ENCODE data around the gene PROM1.

The PROM1 gene, protein sequence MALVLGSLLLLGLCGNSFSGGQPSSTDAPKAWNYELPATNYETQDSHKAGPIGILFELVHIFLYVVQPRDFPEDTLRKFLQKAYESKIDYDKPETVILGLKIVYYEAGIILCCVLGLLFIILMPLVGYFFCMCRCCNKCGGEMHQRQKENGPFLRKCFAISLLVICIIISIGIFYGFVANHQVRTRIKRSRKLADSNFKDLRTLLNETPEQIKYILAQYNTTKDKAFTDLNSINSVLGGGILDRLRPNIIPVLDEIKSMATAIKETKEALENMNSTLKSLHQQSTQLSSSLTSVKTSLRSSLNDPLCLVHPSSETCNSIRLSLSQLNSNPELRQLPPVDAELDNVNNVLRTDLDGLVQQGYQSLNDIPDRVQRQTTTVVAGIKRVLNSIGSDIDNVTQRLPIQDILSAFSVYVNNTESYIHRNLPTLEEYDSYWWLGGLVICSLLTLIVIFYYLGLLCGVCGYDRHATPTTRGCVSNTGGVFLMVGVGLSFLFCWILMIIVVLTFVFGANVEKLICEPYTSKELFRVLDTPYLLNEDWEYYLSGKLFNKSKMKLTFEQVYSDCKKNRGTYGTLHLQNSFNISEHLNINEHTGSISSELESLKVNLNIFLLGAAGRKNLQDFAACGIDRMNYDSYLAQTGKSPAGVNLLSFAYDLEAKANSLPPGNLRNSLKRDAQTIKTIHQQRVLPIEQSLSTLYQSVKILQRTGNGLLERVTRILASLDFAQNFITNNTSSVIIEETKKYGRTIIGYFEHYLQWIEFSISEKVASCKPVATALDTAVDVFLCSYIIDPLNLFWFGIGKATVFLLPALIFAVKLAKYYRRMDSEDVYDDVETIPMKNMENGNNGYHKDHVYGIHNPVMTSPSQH

DNA sequence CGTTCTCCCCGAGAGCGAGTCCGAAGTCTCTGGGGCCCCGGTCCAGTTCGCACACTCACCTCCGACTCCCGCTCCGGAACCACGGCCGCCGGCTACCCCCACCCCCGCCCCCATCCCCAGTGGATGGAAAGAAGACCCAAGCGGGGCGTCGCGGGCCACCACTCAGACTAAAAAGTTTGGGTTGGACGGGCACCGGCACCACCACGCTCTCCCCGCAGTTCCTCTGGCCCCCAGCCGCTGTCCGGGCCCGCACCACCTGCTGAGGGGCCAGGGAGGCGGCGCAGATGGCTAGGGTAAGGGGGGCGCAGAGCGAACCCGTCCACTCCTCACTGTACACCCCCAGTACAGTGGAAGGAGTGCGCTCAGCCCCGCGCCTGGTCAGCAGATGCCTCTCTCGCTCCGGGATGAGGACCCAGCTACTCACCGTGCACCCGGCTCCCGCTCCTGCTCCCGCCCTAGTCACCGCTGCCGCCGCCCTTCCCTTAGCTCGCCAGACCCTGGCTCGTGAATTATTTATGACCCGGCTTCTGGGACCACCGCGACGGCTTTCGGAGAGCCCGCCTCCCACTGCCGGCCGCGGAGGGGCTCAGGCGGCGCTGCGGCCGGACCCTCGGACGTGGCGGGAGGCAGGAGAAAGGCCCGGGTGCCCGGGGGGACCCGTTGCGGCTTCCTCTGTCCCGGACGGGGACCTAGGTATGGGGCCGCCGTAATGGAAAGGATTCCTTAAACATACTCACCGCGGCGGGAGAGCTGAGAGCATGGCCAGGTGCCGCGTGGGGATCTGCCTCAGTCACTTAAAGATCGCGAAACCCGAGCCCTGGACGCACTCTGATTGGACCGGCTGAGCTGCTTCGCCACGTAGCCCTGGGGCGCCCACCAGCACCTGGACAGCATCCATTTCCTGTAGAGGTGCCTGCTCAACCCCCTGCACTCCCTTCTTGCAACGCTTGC lies at the start of gene PROM1:
TSS of gene PROM1 (minus strand) at position 783 of the 951 bp plus-strand sequence. CDS start 8,117 bp downstream, outside the sequence.
- DNase-seq, result no peak

DNA sequence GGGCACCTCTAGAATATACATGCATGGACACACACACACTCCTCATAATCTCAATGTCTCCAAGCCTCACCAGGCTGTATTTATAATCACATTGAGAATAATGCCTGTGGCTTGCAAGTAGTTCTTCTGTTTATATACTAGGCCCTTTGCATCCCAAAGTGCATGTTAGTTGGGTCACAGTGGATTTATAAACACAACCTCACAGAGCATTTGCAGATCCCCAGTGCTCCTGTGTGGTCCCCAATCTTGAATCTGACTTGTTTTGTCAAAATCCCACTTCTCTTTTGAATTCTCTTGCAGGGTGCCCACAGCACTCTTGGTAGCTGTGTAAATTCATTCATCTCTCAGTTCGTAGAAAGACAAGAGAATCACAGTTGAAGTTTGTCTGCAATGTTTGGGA lies 49.6 kb upstream of the PROM1 start:
- DNase-seq, result no peak

DNA sequence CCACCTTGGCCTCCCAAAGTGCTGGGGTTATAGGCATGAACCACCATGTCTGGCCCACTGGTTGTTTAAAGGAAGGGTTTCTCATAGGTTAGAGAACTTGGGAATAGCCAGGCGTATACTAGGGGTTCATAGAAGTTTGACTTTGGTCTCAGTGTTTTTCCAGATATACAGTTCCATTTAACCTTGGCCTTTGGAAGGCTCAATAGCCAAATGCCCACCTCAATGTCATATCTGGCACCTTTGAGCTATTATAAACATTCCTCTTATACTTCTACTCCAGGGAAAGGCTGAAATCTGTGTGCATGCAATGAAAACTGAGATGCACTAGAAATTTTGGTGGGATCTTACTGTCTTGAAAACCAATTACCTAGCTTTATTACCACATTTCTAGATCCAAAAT lies 47.5 kb upstream of the PROM1 start:
- no peak for DNase-seq

DNA sequence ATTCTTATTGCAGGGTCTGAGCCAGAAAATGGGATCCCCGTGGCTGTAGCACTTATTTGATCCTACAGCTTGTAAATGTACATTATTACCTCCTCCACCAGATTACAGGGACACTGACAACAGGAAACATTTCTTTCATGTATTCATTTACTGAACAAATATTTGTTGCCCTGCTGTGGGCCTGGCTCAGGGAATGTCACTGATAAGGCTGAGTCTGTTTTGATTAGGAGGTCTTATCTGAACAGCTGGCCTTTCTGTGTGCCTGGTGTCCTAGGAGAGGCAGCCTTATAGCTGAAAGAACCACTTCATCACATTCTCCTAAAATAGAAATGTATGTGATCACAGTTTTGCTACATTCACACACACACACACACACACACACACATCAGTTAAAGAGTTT lies 45.5 kb upstream of the PROM1 start:
- no peak for DNase-seq

DNA sequence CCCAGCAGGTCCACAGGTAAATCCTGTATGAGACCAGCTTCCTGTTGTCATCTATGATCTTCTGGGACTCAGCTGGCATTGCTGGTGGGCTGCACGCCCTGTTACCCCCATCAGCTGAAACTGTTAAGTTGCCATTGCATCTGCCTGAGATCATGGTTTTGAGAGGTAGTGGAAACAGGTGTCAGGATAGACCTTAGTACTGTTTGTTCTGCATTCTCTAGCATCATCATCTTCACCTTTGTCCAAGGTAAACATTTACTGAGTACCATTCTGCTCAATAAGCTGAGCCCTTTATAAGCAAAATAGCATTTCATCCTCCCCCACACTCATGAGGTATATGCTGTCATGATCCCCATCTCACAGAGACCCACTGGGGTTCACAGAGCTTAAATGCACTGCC lies 42.9 kb upstream of the PROM1 start:
- no peak for DNase-seq

DNA sequence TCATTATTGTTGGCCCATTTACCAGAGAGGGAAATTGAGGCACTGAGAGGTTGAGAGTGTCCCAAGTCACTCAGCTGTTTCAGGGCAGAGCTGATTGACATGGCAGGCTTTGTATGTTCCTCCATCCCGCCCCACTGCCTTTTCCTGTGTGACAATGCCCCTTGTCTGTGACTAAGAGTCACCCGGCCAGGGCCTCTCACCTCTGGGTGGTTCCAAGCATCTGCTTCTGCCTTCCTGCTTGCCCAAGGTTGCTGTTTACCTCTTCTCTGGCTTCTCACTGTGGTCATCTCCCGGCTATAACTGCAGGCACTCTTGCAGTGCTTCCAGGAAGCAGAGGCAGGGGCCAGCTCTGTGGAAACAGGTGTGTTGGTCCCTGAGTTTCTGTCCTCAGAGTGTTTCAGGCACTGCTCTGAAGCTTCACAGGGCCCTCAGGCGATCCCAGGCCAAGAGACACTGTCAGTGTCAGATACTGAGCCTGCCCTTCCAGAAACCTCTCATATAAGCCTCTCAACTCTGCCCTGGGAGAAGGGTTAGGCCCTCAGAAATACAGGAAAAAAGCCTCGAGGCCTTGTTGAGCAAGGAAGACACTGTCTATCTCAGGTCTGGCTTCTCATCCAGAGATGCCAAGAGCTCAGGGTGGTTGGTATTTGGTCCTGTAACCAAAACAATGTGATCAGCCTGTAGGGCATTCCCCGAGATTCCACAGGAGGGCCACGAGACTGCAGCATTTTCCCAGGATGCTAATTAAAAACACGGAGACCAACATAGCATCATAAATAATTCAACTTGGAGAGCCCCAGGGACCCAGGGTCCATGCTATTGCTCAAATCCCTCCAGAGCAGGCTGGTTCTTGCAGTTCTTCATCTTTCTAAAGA lies 42.0 kb upstream of the PROM1 start:
- DNase-seq, result no peak

DNA sequence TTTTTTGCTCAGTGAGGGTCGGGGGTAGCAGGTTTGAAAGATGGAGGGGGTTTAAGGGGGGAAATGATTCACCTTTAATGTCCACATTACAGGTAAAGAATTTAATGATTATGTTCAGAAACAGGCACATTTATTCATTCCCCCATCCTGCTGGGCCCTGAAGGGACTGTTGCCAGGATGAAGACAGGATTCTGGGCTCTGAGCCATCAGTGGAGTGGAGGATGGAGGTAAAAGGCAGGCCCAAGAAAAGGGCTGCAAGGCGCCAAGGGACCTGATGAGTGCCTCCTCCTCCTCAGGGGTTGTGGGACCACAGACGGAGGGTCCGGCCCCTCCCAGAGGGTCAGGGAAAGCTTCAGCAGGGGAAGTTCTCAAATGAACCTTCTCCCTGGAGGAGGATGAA lies 40.4 kb upstream of the PROM1 start:
- DNase-seq, result no peak

DNA sequence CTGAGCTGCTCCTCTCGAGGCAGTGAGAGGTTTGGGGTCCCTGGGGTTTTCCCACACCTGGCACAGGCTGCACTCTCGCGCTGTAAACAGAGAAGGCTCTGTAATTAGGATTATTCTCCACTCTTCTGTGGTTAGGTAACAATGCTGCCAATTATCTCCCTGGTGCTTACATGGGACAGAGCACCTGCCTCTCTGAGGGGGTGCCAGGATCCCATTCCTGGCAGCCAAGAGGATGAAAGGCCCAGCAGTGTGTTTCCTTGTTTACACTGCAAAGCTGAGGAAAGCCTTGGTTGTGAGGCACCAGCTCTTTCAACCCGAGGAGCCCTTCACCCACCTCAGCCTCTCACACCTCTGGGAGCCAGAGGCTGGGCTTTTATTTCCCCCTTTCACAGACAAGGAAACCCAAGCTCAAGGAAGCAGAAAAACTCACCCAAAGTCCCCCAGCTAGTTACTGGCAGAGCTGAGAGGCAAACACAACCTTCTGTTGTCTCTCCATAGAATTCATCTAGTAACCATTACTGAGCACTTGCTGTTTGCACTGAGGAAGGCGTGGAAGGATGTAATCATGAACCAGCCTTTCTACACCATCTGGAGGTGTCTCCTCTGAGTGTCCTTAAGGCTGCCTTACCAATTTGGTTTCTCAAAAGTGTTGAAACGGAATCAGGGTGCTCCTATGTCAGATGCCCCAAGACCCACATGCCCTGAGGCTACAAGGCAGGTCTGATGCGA lies 39.7 kb upstream of the PROM1 start:
- DNase-seq, result no peak

DNA sequence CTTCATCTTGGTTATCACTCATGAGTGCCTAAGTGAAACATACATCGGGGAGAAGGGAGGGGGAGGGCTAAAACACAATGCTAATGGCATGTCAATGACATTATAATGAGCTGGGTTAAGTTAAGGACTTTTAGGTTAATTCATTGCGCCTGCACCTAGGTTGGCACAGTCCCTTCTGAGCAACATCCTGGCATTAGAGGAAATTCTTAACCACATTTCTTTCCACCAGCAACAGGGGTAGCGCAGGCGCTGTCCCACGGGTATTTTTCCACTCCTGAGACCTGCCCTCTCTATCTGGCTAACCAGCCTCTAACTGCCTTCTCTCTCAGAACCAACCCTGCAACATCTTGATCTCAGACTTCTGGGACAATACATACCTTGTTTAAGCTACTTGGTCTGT lies 39.0 kb upstream of the PROM1 start:
- DNase-seq, result no peak

DNA sequence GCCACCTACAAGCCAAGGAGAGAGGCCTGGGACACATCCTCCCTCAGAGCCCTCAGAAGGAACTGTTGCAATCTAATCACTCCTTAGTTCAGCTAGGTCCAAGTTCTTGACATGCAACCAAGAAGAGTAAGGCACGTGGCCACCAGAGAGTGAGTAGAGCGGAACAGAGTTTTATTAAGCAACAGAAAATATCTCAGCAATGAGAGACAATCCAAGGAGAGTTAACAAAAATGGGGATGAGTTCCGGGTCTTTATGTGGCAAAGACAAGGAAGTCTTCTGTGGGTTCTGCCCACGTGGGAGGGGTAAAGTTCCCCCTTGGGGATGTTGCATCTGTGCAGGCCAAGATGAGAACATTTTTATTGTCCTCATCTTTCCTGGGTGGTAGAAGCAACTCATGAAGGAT lies 38.5 kb upstream of the PROM1 start:
- peak; percentile 63 for DNase-seq

DNA sequence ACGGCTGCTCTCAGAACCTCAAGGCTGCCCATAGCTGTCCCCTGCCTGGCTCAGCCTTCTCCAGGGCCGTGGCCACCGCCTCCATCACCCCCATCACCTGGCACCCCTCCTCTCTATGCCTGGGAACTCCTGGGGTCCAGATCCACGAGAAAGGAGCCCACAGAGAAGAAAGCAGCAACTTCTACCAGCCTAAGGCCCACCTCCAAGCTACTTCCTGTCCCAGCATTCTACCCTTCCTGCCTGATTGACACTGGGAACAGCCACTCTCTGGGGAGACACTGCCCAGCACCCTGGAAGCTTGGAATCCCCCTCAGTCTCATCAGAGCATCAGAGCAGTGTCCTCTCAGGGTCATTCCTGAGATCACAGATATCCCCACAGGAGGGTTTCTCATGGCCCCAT lies 36.9 kb upstream of the PROM1 start:
- DNase-seq, result no peak

DNA sequence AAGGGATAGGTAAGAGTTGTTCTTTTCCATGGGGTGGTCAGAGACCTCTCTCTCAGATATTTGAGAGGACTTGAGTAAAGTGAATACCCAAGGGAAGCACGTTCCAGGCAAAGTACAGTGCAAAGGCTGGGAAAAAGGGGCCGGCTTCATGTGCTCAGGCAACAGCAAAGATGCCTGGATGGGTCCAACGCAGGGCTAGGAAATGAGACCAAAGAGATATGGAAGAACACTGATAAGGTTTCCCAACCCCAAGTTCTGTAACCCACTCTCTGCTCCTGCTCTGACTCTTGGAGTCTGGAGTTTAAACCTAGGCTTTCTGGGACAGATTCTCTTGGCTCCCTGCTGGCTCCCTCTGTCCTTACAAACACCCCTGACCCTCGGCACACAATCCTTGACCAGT lies 36.2 kb upstream of the PROM1 start:
- no peak for DNase-seq

DNA sequence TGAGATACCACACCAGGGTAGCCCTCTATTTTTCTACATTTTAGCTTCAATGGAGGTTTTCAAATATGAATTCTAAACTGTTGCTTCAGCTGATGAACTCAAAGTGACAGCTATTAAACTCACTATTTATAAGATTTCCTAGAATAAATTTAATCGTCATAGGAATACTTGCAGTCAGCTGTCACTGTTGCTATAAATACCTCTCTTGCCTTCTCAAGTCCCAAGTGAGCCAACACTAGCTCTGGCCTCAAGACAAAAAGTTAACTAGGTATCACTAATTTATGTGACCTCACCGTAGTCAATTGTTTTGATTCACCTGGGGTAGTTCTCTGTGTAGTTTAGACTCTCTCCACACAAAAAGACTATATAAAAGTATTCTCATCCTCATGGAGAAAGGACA lies 34.3 kb upstream of the PROM1 start:
- DNase-seq, result no peak

DNA sequence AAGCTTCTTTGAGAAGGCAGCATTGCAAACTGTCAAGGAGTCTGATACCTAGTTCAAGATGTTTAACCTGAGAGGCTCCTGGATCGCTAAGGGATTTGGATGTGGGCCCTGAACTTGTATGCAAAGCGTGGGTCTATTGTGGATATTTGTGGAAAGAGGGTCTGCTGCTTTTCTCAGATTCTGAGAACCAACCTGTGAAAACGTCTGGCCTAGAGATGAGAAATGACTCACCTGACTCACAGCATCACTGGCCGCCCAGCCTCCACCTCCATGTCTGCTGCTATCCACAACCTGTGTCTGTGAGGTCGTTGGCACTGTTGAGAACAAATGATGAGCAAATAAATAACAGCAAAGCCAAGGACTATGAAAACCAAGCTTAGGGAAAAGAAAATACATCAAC lies 33.3 kb upstream of the PROM1 start:
- no peak for DNase-seq

DNA sequence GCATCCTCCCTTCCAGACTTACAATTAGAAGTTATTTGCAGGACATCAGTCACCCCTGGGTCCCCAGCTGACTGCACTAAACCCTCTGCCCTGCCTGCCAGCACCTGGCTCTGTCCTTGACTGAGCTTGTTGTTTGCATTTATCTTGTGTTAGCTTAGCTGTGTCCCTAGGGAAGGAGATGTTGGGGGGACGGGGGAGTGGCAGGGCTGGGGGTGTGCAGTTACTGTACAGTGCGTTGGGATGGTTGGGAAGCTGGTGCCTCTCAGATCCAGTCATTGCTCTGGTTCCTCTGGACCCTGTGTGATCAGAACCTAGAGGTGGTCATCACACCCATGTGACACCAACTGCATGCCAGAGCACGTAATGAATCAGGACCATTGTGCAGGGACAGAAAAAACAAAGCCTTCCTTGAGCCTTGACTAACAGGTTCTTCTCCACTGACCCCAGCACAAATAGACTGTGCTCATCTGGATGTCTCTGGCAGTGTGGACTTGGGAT lies 32.7 kb upstream of the PROM1 start:
- DNase-seq, result no peak

DNA sequence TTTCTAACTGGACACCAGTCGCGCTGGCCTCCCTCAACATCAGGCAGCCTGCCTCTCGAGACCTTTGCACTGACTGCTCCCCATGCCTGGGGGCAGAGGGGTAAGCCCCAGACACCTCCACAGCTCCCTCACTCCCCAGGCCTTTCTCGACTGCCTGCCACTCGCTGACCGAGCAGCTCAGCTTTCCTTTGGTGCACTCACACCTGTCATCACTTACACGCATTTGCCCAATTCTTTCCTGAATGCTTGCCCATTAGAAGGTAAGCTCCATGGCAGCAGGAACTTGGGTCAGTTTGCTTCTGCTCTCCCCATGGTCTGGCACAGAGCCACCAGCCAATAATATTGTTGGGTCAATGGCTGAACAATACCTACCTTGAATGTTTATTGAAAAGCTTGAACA lies 32.2 kb upstream of the PROM1 start:
- no peak for DNase-seq

DNA sequence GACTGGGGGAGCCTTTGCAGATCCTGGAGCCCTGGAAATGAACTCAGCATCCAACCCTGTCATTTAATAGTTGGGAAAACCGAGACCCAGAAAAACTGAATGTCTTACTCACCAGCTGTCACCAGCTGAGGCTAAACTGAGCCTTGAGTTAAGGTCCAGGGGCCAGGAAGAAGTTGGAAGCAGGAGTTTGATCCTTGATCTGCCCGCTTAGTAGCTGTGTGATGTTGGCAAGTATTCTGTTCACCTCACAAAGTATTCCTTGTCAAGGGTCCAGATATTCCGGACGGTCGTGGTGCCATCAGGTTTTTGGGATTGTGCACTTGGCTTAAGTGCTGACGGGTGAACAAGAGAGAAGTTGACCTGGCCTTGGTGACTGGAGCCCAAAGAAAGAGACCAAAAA lies 30.7 kb upstream of the PROM1 start:
- no peak for DNase-seq

DNA sequence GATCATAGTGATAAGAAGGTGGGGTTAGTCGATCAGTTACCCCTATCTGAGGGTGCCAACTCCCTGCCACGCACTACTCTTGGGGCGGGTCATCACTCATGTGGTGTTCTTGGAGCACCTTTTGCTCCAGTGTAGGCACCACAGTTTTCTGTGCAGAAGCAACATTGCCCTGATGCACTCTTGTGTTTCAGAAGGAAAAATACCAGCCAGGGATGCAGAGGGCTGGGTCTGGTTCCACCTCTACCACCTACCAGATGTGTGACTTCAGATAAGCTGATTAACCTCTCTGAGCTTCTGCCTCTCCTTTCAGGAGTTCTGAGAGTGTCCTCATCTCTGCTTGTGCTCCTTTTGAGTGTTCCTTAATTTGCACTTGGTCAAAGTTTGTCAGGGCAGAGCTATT lies 29.9 kb upstream of the PROM1 start:
- DNase-seq, result no peak

DNA sequence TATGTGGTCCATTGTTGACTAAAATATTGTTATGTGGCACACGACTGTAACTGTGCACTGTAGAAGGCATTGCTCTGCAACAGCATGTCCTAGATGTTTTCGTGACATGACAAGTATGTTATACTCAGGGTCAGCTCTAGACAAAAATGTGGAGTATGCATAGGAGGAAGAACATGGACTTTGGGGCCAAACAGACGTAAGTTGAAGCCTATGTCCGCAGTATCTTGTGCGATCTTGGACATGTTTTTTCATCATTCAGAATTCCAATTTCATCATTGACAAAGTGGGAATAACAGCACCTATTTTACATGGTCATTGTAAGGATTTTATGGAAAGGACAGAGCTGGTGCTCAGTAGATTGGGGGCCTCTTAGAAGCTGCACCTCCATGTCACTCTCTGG lies 27.7 kb upstream of the PROM1 start:
- no peak for DNase-seq

DNA sequence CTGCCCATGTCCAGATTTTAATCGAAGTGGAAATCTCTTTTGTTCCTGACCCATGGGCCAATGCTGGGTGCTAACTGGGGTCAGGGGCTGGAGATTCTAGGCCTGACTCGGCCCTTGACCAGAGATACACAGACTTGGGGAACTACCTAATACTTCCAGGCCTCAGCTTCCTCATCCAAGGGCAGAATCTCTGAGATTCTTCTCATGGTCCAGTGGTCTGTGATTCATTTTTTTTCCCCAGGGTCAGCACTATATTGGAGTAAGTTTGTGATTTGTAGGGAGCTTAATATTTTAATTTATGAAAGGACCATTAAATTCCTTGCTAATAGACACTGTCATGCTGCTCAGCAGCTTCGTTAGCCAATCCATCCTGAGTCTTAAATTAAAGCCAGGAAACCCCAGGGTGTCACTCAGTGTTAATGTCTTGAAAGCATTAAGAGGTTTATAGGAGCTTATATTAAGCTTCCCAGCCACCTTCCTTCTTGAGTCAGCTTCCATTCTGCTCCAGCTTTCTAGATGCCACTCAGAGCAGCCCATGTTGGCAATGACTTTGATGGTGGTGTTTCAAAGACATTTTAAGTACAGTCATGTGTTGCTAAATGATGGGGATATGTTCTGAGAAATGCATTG lies 27.0 kb upstream of the PROM1 start:
- DNase-seq, result no peak

DNA sequence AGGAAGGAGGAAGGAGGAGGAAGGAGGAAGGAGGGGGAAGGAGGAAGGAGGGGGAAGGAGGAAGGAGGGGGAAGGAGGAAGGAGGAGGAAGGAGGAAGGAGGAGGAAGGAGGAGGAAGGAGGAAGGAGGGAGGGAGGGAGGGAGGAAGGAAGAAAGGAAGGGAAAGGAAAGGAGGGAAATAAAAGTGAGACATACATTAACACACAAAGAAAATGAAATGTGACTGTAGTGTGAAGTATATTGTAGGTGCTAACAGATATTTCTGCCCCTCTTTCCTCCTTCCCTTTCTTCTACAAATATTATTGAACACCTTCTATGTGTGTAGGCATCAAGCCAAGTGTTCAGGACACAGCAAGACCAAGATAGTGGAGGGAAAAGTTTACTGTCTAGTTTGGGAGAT lies 26.4 kb upstream of the PROM1 start:
- no peak for DNase-seq
